ENCODE data around the gene PLCB2.

PLCB2 gene, protein sequence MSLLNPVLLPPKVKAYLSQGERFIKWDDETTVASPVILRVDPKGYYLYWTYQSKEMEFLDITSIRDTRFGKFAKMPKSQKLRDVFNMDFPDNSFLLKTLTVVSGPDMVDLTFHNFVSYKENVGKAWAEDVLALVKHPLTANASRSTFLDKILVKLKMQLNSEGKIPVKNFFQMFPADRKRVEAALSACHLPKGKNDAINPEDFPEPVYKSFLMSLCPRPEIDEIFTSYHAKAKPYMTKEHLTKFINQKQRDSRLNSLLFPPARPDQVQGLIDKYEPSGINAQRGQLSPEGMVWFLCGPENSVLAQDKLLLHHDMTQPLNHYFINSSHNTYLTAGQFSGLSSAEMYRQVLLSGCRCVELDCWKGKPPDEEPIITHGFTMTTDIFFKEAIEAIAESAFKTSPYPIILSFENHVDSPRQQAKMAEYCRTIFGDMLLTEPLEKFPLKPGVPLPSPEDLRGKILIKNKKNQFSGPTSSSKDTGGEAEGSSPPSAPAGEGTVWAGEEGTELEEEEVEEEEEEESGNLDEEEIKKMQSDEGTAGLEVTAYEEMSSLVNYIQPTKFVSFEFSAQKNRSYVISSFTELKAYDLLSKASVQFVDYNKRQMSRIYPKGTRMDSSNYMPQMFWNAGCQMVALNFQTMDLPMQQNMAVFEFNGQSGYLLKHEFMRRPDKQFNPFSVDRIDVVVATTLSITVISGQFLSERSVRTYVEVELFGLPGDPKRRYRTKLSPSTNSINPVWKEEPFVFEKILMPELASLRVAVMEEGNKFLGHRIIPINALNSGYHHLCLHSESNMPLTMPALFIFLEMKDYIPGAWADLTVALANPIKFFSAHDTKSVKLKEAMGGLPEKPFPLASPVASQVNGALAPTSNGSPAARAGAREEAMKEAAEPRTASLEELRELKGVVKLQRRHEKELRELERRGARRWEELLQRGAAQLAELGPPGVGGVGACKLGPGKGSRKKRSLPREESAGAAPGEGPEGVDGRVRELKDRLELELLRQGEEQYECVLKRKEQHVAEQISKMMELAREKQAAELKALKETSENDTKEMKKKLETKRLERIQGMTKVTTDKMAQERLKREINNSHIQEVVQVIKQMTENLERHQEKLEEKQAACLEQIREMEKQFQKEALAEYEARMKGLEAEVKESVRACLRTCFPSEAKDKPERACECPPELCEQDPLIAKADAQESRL

DNA sequence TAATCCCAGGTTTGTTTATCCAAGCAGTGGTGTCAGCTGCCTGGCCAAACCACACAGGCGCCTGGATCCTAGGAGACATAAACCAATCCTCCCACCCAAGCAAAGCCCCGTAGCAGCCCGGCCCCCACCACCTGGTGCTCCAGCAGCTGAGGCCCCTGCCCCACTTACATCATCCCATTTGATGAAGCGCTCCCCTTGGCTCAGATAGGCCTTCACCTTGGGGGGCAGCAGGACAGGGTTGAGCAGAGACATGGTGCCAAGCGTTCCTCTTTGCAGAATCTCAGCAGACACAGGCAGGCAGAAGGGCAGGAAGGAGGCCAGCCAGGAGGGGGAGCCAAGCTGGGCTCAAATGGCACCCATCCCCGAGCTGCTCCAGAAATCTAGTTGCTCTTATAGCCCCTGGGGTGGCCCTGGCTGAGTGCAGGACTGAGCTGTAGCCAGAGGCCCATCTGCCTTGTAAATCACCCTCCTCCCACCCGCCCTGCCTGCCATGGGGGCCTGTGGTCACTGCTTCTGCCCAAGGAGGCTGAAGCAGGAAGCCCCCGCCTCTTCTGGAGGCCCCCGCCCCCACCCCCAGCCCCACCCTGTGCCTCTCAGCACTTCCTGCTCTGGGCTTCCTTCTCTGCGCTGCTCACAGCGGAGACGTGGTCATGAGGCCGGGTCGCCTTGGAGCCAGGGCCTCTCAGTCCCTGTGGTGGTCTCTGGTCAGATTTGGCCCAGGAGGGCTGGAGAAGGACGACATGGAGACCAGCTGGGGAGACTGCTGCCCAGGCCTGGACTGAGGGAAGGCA is at the start of gene PLCB2:
PLCB2 (minus strand) TSS at position 515 of the 791 bp plus-strand sequence; CDS start at position 252, 263 bp downstream.
- peak; percentile 31 for DNase-seq (ENCODE audit: low read depth, low spot score)

DNA sequence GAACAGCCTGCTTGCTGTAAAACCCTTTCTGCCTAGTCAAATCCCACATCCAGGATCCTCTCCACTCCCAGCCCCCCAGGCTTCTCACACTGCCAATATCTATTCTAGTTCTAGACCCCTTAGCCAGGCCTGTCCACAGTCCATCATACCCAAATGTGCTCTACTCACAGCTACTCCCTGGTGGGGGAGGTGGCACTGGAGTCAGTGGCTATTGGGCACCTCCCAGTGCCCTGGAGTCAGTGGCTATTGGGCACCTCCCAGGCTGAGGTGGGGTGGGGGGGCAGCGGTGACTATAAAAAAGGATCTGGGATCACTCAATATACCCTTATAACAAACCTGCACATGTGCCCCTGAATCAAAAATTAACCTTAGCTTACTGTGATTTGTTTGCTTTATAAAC is 49.5 kb upstream of the PLCB2 start:
- no peak for DNase-seq (ENCODE audit: low read depth, low spot score)

DNA sequence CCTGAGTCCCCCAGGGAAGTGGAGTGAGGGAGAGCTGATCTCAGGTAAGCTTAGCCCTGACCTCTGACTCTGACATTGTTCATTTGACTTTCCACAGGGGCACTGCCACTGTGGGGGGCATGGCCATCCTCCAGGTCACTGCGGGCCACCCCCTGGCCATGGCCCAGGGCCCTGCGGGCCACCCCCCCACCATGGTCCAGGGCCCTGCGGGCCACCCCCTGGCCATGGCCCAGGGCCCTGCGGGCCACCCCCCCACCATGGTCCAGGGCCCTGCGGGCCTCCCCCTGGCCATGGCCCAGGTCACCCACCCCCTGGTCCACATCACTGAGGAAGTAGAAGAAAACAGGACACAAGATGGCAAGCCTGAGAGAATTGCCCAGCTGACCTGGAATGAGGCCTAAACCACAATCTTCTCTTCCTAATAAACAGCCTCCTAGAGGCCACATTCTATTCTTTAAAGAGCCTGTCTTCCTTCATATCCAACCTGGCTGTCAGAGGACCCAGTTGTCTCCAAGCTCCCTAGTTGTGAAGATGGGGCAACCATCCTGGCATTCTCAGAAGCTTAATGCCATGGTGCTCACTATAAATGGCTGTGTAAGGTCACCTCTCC is 48.3 kb upstream of the PLCB2 start:
- DNase-seq (ENCODE audit: low read depth, low spot score), result no peak

DNA sequence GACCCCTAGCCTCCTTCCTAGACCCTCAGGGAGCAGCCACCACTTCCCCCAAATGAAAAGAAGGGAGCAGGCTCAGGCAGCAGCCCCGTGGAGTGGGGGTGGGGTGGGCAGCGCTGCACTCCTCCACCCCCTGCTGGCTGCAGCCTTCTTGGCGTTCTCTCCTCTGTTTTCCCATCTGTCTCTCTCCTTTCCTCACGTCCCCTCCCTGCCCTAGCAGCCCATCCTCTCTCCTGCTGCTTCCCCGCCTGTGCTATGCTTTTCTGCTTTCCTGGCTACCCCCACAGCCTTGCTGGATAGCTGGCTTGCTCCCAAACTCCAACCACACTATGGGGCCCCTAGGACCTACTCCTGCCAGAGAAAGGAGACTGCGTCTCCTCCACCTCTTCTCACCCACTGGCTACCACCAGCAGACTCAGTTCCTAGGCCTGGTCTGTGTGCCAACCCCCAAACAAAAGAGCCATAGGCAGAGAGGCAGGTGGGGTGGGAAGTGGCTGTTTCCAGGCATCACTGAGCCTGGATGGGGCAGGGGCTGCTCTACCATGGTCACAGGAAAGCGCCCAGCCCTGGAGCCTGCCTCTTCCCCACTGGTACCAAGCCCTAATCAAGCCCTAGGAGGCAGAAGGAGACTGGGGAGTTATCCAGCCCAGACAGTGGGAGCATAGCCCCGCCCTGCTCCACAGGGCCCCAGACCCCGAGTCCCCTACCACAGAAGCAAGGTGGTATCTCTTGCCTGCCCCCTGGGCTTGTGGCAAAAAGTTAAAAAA is 46.9 kb upstream of the PLCB2 start:
- no peak for DNase-seq (ENCODE audit: low read depth, low spot score)

DNA sequence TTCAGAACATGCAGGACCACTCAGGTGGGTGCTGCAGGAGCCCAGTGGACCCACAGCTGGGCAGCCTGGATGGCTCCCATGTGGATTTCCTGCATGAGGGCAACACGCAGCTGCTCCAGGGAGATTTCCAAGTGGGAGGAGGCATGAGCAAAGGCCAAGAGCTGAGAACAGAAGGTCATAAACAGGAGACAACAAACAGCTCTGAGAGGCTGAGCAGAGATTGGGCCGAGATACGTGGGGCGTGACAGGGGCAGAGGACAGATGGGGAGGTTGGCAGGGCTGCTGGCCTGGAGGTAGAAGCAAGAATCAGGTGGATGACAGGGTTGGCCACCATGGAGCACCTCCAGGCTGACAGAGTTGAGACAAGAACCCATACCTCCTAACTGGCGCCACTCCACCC is 46.0 kb upstream of the PLCB2 start:
- no peak for DNase-seq (ENCODE audit: low read depth, low spot score)

DNA sequence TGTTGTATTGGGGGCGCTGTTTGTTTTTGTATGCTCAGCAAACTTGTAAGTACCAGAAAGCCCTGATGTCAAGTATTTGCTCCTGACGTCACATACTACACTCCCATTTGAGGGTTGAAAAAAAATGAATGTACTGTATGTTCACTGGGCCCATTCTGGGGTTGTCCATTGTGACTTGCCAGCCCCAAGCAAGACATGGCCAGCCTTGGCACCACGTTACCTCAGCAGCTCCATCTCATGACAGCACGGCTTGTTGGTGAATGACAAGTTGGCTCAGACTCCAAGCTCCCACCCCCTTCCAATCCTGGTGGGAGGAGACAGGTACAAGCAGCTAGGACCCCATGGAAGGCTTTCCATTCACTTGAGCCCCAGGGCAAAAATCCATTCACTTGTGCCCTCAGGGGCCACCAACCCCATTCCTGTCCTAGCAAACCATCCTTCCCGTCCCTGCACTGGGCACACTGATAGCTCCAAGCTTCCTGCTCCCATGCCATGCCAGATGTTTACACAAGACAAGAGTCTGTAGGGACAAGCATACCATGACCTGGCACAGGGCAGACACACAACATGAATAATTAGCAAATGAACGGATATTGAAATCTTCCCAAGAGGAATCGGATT is 44.7 kb upstream of the PLCB2 start:
- DNase-seq (ENCODE audit: low read depth, low spot score), result no peak

DNA sequence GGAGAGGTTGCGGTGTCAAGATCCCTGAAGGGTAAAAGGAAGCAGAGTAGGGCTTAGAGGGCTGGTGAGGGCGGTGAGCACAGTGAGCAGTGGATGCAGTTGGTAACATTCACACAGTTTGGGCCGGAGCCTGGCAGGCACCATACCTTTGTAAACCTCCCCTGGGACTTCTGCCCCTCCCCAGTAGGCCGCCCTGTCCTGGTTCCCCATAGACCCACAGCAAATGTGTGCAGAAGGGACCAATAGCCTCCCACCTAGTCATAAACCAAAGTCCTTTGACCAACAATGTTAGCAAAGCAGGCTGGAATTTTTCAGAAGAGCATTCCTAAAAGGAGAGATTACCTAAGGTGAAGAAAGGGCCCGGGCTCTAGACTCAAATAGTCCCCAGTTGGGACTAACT is 41.4 kb upstream of the PLCB2 start:
- DNase-seq (ENCODE audit: low read depth, low spot score), result no peak

DNA sequence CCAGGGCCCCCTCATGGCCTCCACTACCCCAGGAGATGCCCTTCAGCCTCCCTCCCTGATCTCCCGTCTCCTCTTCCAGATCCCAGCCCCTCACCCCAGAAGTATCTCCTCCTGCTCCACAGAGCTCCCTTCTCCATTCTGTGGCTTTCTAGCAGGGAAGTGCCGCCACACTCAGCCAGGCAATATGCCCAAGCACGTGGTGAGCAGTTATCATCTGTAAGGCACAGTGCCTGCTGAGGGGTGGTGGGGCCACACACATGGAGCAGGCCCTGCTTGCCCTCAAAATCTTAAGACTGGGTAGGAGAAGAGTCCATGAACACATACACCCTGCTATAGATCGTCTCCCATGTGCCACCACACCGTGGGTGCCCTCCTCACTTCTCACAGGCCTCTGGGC is 40.7 kb upstream of the PLCB2 start:
- DNase-seq (ENCODE audit: low read depth, low spot score), result no peak

DNA sequence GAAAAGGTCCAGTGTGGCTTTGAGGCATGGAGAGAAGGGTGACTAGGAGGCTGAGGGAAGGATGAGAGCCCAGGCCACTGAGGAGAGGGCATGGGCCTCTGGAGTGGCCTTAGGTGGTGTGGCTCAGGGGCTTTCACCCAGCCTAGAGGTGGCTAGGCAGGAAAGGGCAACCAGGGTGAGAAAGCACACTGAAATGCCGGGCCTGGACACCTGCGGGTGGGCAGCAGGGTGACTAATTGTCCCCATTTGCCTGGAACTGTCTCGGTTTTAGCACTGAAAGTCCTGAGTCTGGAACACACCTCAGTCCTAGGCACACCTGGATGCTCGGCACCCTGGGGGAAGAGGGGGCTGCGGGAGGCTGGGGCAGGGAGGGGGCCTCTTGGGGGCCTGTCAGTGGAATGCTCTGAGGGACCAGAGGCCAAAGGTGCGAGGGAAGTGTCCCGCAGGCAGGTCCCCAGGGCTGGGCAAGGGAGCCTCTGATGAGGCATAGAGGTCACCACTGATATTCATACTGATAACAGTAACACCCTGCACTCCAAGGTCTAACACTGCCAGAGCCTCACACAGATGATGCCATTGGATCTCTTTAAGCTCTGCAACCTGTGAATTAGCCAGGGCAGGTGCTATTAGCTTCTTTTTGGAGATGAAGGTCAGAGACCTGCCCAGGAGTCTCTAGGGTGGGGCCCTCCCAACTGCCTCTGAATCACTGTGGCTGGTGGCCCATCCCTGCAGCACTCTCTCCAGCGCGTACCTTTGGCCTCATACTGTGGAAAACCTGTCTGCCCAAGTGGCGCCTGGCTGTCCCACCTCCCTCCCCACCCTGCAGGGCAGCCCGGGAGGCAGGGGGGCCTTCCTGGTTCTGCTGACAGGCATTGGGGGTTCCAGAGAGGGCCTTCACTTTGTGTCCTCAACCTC is 40.1 kb upstream of the PLCB2 start:
- no peak for DNase-seq (ENCODE audit: low read depth, low spot score)

DNA sequence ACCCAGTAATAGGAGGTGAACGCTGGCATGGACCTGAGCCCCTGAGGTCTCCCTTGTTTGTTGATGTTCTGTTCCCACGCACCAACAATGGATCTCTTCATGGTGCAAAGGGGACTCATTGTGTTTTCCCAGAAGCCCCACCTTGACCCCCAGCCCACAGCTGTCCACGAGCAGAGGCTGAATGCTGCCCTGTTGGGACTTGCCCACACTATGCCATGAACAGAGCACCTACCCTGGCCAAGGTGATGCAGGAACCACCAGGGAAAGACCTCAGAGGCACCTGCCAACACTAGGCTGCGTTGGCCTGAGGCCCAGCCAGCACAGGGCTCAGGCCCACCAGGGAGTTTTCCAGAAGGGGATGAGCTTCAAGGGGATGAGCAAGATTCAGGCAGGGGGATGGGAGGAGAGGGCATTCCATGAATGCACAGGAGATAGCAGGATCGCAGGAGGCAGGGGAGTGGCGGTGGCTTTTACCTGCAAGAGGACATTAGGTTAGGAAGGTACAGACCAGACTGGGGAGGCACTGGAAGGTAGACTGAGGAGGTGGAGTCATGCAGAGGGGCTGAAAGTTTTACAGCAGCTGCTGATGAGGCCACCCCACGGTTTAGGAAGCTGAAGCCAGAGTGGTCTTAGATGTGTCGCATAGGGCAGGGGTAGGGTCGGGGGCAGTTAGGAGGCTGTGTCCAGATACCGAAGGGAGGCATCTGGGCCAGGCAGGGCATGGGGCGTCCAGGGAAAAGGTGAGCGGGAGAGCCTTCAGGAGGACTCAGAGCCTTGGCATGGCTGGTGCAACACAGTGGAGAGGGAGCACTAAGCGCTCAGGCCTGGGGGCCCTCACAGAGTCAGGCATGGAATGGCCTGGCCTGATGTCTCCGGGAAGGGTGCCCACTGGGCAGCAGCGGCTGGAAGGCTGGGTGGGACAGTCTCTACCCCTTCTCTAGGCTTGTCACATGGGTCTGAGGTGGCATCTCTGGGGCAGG is 39.1 kb upstream of the PLCB2 start:
- DNase-seq (ENCODE audit: low read depth, low spot score), result no peak

DNA sequence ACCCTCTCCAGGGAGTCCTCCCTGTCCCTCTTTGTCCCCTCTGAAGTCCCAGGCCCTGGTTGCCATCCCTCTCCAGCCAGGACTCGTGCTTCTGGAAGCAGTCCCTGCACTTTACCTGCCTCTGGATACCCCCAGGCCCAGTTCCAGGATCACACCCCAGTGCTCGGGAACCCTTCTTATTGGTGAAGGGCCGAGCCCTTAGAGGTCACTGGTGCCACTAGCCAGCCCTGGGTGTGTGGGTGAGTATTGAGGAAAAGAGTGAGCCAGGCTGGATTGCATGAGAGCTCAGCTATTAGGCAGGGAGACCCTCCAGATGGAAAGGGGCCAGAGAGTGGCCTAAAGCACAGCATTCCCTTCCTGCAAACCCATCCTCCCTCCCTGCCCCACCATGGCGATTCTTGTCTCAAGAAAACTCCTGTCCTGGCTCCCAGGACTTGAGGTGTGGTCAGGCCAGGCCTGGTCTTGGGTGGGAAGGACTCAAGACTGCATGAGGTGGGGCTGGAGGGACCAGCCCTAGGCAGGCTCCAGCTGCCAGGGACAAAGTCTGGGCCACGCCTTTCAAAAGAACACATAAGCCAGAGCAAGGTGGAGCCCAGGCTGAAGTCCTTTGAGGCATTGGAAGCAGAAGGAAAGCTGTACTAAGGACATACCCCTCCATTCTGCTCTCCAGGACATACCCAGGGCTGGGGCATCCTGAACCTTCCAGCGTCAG is 38.3 kb upstream of the PLCB2 start:
- DNase-seq (ENCODE audit: low read depth, low spot score), result no peak

DNA sequence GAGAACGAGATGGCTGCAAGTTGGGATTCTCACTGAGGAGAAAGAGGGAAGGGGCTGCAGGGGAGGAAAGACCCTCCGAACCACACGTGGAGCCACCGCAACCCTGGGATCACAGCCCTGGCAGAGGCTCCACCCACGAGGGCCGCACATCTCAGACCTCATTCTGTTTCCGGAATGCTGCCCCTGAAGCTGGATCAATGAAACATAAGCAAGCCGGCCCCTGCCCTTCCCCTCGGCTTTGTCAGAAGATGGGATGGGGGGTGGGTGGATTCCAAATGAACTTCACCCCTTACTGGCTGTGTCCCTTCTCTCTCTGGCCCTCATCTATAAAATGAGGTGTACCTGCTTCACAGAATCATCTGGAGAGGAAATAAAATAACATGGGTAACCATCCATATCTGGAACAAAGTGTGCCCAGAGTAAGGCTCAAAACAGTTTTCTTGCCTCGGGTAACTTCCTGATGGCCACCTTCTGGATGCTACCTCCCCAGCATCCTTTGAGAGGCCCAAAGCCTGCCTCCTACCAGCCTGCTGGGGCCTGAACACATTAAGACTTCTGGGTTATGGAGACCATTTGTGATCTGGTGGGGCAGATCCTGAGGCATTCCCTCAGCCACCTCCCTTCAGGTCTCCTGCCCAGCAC is 37.6 kb upstream of the PLCB2 start:
- no peak for DNase-seq (ENCODE audit: low read depth, low spot score)

DNA sequence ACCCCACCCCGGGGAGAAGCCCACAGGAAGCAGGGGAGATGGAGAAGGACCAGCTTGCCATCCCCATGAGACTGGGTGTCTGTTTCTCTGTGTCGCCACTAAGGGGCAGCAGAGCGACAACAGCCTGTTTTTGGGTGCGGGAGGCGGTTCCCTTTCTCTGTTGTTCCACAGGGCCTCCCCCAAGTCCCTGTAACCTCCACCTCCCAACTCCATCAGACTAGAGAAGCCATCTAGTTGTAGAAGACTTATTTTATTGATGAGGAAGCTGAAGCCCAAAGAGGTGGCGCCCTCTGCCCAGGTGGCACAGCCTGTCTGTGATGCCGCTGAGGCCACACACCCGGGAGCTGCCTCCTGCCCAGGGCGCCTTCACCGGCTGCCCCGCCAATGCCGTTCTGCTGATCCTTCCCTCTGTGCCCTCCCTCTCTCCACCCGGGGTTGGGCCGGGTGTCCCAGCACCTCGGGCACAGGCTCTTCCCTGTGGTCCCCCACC is 36.9 kb upstream of the PLCB2 start:
- peak; percentile 30 for DNase-seq (ENCODE audit: low read depth, low spot score)

DNA sequence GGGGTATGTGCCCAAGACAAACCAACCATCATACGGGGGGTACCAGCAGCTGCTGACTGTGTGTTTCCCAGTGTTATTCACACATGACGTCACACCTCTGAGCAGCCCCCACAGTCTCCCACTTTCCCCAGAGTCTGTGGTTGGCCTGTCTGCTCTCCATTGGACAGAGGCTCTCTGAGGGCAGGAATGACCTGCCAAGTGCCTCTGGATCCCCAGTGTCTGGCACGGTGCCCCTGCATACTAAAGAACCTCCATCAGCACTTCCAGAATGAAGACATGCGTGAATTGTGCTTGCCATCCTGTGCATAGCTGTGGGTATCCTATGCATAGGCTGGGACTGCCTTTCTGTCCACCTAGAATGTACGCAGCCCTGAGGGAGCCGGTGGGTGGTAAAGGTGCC is 36.5 kb upstream of the PLCB2 start:
- no peak for DNase-seq (ENCODE audit: low read depth, low spot score)

DNA sequence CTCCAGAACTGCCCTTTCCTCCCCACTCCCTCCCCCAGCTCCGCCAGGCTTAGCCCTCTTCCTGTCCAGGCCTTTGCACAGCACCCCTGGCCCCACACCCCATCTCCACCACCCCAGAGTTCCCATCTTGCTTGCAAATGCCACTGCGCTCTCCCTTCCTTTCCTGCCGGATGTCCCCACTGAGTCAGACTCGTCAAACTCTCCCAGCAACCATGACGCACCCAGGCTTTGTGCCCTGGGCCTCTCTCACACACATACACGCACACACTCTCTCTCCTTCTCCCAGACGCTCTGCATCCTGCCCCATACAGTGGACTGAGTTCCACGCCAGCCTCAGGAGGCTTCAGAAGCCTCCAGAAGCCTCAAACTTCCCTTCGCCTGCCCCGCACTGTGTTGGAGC is 35.8 kb upstream of the PLCB2 start:
- DNase-seq (ENCODE audit: low read depth, low spot score), result no peak
